Measurements from ENCODE around the gene ADAMTS10. TPM values are rescaled to one million over a fixed set of nuclear protein-coding genes. Genes with fewer than 3 reads are reported as not detected.
"Not testable (repeated sequence)": the region's sequence is repeated elsewhere in the genome, so short reads cannot be mapped to it uniquely, and the experiment has no call there.

ADAMTS10 gene
- total and polyA plus RNA-seq, 11 donors: 4.3 to 14.7 (median 7.4) TPM

- 40 to 50% (median 46%) methylated on average over 4 of the region's 4 CpGs for WGBS, 4 donors
- H3K4me1 ChIP-seq; H3K27me3 ChIP-seq; ATAC-seq; intact Hi-C loops (cut with DNase I); H3K36me3 ChIP-seq; H3K4me3 ChIP-seq; H3K9me3 ChIP-seq; DNase-seq; H3K27ac ChIP-seq: not testable (repeated sequence)
- TF ChIP-seq, protein P1, sequence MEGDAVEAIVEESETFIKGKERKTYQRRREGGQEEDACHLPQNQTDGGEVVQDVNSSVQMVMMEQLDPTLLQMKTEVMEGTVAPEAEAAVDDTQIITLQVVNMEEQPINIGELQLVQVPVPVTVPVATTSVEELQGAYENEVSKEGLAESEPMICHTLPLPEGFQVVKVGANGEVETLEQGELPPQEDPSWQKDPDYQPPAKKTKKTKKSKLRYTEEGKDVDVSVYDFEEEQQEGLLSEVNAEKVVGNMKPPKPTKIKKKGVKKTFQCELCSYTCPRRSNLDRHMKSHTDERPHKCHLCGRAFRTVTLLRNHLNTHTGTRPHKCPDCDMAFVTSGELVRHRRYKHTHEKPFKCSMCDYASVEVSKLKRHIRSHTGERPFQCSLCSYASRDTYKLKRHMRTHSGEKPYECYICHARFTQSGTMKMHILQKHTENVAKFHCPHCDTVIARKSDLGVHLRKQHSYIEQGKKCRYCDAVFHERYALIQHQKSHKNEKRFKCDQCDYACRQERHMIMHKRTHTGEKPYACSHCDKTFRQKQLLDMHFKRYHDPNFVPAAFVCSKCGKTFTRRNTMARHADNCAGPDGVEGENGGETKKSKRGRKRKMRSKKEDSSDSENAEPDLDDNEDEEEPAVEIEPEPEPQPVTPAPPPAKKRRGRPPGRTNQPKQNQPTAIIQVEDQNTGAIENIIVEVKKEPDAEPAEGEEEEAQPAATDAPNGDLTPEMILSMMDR (IDR thresholded peaks at IDR 0.05): peak in 4 of 12 donors; percentile 7 to 17 (median 10)
These were observed 12.4 kb upstream of the ADAMTS10 start for GRCh38 chr19:8622886-8623285.

GRCh38 chr19:8618751-8619150 lies 8.2 kb upstream of the ADAMTS10 start:
- no peak for TF ChIP-seq POLR2A (IDR thresholded peaks at IDR 0.05)
- TF ChIP-seq, protein P1 (IDR thresholded peaks at IDR 0.05): no peak
- Histone ChIP-seq H3K36me3 (no peaks in the 10 kb centered on the region), H3K9me3 (no peaks in the 10 kb centered on the region), H3K27ac (no peak overlapping the region), H3K4me3 (no peak overlapping the region), H3K27me3 (peaks cover 0 to 7% (median 0%) of the 10 kb centered on the region in 9 donors), H3K4me1 (peaks cover 0 to 4% (median 0%) of the 10 kb centered on the region in 12 donors)
- ATAC-seq (no peak), DNase-seq (no peak)
- WGBS, 4 donors: 54 to 73% (median 59%) methylated on average over 8 of the region's 8 CpGs
- intact Hi-C loops (cut with DNase I): loop anchor here in 3 of 10 donors (5.0 kb wide), 1 partner anchor 36 kb away; no protein-coding TSS in a partner anchor

DNA sequence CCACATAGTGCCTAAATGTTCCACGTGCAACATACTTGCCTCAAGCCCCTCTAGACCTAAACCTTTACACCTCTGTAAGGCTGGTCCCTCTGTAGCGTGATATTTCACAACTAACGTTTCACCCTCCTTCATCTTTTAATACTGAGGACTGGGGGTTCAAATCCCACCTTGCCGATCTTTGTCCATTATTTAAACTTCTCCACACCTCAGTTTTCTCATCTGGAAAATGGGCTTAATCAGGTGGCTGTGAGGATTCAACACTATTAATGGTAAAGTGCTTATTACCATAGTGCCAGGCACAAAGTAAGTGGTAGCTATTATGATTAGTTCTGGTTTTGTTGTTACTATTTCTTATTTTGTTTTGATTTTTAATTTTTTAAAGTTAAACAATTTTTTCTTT lies 7.5 kb upstream of the ADAMTS10 start:
- intact Hi-C loops (cut with DNase I): loop anchor here in 3 of 10 donors (5.0 kb wide), 1 partner anchor 36 kb away; no protein-coding TSS in a partner anchor
- H3K4me3 ChIP-seq: no peak overlapping the region
- peaks cover 0 to 7% (median 0%) of the 10 kb centered on the region in 9 donors for H3K27me3 ChIP-seq
- DNase-seq: no peak
- WGBS, 4 donors: 76 to 81% (median 79%) methylated on average over 4 of the region's 4 CpGs
- no peak for ATAC-seq
- no peak overlapping the region for H3K27ac ChIP-seq
- no peak for TF ChIP-seq POLR2A (IDR thresholded peaks at IDR 0.05)
- TF ChIP-seq, protein P1 (IDR thresholded peaks at IDR 0.05): no peak
- no peaks in the 10 kb centered on the region for H3K9me3 ChIP-seq
- H3K36me3 ChIP-seq: no peaks in the 10 kb centered on the region
- peaks cover 0 to 4% (median 0%) of the 10 kb centered on the region in 12 donors for H3K4me1 ChIP-seq

GRCh38 chr19:8617325-8617724 lies 6.8 kb upstream of the ADAMTS10 start:
- intact Hi-C loops (cut with DNase I): loop anchor here in 3 of 10 donors (5.0 kb wide), 1 partner anchor 35 kb away; no protein-coding TSS in a partner anchor
- not testable (repeated sequence) for H3K36me3 ChIP-seq, ATAC-seq, H3K4me1 ChIP-seq, H3K9me3 ChIP-seq, H3K4me3 ChIP-seq, DNase-seq, H3K27ac ChIP-seq, H3K27me3 ChIP-seq
- 65 to 70% (median 68%) methylated on average over 13 to 15 of the region's 15 CpGs for WGBS, 4 donors

- no peak overlapping the region for H3K27ac ChIP-seq
- TF ChIP-seq POLR2A (IDR thresholded peaks at IDR 0.05): no peak
- TF ChIP-seq, protein P1 (IDR thresholded peaks at IDR 0.05): no peak
- H3K9me3 ChIP-seq: no peaks in the 10 kb centered on the region
- WGBS, 4 donors: 76 to 83% (median 79%) methylated on average over 6 of the region's 6 CpGs
- H3K27me3 ChIP-seq: peaks cover 0 to 7% (median 0%) of the 10 kb centered on the region in 9 donors
- H3K4me1 ChIP-seq: peaks cover 0 to 7% (median 0%) of the 10 kb centered on the region in 12 donors
- ATAC-seq (no peak), DNase-seq (no peak)
- no peaks in the 10 kb centered on the region for H3K36me3 ChIP-seq
- intact Hi-C loops (cut with DNase I): loop anchor here in 3 of 10 donors (5.0 kb wide), 1 partner anchor 35 kb away; no protein-coding TSS in a partner anchor
- H3K4me3 ChIP-seq: no peak overlapping the region
These were observed 6.3 kb upstream of the ADAMTS10 start for GRCh38 chr19:8616861-8617260.

Measured in heart left ventricle (tissue), 16 donors.